HG03354 (cell line): ENCODE data around the gene TRPM3.

Experiments used
- ATAC-seq: cut with Tn5 transposase; IDR thresholded peaks from one replicate; pipeline ENCODE4 v1.9.1; 2021; ENCODE audit warnings: mild to moderate bottlenecking; ENCODE audit not compliant: unreplicated experiment, poor library complexity, severe bottlenecking

TRPM3 gene

DNA sequence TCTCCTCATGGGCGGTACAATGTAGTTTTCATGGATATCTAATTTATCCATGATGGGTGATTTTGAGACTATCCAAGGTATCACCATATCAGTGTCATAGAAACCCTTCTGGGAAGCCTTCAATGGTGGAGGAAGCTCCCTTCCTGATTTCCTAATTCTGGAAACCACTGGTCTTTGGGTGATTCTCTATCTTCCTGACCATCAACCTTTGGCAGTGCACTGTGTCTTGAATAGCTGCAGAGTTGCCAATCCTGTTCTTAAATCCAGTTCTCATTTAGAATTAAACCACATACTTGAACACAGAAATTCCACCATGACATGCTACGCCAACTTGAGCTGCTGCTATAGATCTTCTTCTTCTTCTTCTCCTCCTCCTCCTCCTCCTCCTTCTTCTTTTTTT lies 545.3 kb downstream of the TRPM3 start:
- no peak for ATAC-seq

DNA sequence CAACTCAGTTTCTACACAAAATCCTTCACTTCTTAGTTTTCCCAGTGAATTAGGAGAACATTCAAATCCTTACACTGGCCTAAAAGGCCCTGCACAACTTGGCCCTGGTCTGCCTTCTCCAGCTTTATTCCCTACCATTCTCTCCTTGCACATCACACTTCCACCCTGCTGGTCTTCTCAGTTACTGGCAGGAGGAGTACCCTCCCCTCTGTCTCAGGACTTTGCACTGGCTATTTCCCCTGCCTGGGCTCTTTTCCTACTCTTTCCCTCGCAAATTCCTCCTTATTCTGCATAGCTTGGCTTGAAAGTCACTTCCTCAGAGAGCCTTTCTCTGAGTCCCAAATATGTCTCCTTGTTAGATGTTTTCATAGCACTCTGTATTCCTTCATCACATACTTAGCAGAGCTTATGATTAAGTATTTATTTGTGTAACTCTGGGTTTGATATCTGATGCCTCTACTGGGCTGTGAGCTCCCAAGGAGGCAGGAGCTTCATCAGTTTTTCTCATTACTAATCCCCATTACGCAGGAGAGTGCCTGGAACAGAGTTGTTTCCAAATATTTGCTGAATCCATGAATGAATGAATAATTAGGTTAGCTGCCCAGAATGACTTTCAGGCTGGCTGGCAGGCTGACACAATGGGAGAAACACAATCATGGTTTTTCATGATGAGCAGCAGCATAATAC lies 547.1 kb downstream of the TRPM3 start:
- no peak for ATAC-seq

DNA sequence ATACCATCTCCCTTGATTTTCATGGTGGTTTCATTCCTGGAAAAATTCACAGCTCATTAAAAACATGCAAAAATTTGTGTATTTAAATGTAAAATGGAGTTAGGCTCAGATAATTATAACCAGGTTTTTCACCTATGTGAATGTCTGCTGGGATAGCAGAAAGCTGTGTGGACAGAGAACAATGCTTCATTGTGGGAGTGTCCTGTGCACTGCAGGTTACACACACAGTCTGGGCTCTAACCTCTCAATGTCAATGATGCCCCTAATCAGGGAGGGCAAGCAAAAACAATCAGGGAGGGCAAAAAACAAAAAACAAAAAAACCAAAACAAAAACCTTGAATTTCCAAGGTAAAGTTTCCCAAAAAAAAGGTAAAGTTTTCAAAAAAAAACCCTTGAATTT lies 548.1 kb downstream of the TRPM3 start:
- no peak for ATAC-seq

DNA sequence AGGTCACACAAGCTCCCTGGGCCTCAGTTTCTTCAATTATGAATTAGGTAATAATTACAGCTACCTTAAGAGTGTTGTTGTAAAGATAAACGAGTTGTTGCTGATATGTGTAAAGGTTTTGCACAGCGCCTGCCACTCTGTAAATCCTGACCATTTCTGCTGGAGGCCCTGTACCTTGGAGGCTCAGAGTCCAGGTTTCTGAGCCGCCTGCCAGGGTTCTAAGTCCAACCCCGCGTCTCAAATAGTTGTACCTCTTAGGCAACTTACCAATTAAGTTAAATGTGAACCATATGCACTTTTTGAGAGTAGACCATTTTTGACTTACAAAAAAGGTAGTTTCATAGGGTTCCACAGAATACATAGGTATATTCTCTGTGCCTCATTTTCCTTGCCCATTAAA lies 550.2 kb downstream of the TRPM3 start:
- ATAC-seq, result no peak

- ATAC-seq, result no peak
Measured at GRCh38 chr9:70569791-70570190, 551.6 kb downstream of the TRPM3 start.

- no peak for ATAC-seq
Measured at GRCh38 chr9:70569070-70569772, 552.2 kb downstream of the TRPM3 start.

DNA sequence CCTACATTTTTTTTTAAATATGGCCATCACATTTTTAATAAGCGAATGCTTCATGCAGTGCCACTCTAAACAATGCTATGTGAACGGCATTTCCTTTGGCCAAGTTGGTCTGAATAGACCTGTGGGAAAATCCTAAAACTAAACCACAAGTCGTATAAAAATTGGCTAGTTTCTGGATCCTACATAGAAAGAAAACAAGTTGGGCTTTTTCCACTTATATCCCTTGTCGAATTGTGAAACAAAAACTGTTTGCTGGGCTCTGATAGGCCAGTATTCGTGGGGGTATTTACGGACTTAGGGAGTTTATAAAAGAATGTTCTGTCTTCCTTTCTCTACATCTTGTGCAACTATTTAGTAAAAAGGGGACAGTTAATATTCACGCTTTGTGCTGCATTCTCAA lies 553.9 kb downstream of the TRPM3 start:
- ATAC-seq, result no peak

DNA sequence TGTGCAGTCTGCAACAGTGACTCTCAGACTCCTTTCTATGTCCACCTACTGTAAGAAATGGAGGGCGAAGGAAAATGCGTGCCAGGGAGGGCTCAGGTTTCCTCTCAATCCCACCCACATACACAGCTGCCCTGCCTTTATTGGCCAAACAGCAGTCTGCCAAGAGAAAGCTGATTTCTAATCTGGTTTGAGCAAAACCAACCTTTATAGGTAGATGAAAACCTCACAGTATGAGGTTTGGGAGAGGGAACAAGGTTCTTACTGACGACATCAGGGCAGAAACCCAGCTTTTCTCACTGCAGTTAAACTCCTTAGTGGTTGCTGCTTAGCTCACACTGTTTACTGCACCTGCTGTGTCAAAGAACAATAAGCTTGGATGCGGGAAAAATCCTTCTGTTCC lies 554.7 kb downstream of the TRPM3 start:
- no peak for ATAC-seq

DNA sequence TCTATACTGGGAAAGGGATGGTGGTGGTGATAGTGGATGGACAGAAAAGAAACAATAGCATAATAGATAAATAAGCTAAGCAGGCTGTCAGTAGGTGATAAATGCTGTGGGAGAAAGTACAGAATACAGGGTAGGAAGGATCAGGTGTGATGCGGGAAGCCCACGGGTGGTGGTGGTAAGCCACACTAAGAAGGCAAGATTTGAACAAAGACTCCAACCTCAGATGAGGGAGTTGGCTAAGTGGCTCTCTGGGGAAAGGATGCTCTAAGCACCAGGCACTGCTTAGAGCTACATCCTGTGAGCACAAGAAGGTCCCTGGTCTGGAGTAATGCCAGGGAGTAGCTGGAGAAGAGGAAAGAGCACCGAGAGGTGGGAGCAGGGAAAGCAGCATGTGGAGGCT lies 555.4 kb downstream of the TRPM3 start:
- no peak for ATAC-seq

- ATAC-seq, result no peak
Measured at GRCh38 chr9:70564468-70565335, 556.7 kb downstream of the TRPM3 start.

GRCh38 chr9:70563431-70564204 lies 557.8 kb downstream of the TRPM3 start:
- ATAC-seq, result peak; percentile 97

DNA sequence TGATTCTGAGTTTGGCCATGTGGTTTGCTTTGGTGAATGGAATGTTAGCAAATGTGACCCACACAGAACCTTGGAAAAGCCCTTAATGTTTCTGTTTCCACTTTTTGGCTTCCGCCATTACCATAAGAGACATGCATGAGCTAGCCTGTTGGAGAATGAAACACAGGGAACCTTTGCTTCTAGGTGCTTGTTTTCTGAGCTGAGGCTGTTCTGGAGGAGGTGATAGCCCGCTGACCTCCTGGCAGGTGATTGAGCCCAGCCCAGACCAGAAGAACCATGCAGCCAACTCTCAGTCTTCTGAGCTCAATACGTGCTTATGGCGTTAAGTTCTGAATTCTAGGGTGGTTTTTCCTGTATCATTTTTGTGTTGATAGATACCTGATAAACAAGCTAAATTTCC lies 558.4 kb downstream of the TRPM3 start:
- ATAC-seq, result no peak

DNA sequence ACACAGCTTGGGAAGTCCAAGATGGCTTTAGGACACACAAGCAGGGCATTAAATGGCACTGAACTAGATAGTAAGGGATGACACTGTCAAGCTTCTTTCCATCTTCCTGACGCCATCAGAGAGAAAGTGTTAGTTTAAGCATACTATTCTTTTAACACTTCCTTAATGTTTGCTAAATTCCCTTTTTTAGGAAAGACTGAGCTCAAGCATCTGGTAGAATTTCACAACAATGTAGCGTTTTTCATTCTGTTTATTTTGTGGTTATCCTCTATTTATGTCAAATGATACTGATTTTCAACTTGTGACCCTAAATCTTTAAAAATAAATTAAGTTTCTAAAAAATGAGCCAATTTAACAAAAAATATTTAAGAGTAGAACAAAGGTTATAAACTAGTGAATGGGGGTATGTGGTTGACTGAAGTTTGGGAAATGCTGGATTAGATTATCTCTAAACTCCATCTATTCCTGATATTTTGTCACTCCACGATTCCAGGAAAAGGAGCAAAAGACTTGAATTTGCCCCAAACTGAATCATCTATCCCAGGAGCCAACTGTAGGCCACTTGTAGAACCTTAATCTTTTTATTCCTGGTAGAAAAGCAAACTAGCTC lies 559.5 kb downstream of the TRPM3 start:
- no peak for ATAC-seq

GRCh38 chr9:70561111-70561510 lies 560.3 kb downstream of the TRPM3 start:
- ATAC-seq, result no peak

DNA sequence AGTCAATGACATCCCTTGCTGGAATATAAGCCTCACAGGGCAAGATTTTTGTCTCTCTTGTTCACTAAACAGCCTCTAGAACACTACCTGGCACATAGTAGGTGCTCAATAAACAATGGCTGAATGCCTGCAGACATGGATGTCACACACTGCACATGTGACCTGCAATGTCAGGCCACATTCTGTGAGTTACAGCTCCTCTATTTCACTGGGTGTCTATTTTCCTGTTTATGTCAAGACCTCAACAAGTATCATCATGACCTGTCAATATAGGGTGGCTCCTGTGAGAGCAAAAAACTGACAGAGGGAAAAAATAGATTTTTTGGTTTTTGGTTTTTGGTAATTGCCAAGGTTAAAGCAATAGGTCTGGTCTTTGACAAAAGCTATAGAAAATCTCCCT lies 562.3 kb downstream of the TRPM3 start:
- no peak for ATAC-seq

- peak; percentile 99 for ATAC-seq
Measured at GRCh38 chr9:70557661-70558369, 563.6 kb downstream of the TRPM3 start.

DNA sequence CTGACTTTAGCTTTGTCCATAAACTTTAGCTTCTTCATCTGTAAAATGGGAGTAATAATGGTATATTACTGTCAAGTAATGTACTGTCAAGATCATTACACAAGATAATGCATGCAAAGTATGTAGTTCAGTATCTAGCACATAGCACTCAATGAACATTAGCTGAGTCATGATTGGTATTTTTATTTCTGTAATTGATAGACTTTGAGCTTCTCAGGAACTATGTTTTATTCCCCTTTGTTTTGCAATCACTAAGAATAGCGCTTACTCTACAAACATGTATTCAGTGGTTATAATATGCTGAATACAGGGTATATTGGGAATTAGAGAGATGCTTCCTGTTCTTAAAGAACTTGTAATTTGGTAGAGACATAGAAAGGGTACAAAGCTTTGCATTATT lies 564.6 kb downstream of the TRPM3 start:
- no peak for ATAC-seq

GRCh38 chr9:70554881-70555280 lies 566.5 kb downstream of the TRPM3 start:
- no peak for ATAC-seq
